Limb (tissue), 2 donors: ENCODE data around the gene CDC14B.
"Not testable (repeated sequence)": the region's sequence is repeated elsewhere in the genome, so short reads cannot be mapped to it uniquely, and the experiment has no call there.

ENCODE experiments used
- DNase-seq, 2 donors: peaks; one replicate each; pipeline ENCODE4 v3.0.0-alpha.2; 2016; ENCODE audit errors: extremely low spot score in 2 of 2

CDC14B gene

DNA sequence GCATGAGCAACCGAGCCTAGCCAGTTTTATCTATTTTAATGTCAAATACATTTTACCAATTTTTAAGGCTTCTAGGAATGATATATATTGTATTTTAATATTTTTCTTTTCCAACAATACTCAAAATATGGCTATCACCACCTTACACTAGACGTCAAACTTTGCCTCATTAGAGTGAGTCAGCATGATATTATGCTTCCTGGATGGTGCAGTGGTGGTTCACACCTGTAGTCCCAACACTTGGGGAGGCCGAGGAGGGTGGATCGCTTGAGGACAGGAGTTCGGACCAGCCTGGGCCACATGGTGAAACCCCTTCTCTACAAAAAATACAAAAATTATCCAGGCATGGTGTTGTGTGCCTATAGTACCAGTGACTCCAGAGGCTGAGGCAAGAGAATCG, 7.3 kb upstream of the CDC14B start:
- no peak for DNase-seq

DNA sequence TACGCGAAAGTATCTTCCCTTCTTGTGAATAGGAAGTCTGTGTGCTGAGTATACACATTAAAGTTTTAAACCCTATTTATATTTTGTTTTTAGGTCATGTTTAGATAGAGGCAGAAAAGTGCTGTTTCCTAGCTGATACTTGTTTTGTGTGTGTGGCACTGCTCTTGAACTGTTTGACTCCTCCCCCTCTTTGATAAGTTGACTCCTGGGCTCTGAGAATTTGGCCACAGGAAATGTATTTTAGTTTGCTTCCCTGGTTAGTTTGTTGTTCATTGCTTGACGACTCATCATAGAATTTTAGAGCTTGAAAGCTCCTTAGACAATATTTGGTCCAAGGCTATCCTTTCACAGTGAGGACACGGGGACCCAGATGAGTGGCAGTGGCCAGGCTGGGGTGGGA, 2.0 kb upstream of the CDC14B start:
- no peak for DNase-seq

DNA sequence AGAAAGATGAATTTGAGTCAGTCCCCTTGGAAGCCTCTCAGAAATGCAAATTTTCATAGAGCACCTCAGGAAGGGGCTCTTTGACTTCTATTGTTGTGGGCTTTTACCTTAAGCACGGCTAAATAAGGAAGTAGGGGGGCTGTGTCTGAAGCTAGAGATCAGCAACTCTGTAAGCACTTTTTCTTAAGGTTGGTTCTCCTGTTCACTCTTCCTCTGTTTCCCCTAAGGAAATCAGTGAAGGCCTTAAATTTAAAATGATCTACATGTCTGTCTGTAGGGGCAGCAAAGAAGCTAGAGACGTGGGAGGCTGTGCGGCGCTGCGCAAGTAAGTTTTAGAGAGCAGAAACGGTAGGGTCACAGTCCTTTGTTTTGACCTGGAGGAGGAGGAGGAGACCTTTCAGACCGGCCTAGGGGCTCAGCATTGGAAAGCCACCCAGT, 1.2 kb upstream of the CDC14B start:
- DNase-seq, result no peak

DNA sequence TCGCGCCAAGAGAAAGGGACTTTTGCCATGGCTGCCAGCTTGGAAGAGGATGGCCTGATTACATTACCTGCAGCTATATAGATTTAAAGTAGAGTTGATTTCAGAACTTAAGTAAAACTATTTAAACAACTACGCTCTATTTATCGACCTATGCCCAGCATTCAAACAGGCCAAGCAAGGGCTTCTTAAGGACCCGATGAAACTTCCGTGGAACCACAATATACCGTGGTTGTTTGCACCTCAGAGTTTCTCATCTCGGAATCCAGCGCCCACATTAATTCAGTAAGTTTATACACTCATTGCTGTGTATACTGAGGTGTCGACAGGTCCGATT, 505 bp upstream of the CDC14B start:
- DNase-seq, result no peak

DNA sequence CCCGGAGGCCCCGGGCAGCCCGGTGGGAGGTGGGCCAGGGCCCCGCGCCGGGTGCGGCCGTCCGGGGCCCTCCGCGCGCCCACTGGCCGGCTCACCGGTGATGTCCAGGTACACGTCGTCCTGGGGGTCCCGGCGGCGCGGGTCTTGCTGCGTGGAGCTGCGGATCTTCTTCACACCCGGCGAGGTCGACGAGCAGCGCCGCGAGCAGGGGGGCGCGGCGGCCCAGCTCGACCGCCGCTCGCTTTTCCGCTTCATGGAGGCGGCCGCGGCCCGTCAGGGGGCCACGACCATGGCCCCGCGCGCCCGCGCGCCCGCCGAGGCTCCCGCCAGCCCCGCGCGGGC, 548 bp downstream of the CDC14B start:
- DNase-seq, result peak in 1 of 2 donors; percentile 53

DNA sequence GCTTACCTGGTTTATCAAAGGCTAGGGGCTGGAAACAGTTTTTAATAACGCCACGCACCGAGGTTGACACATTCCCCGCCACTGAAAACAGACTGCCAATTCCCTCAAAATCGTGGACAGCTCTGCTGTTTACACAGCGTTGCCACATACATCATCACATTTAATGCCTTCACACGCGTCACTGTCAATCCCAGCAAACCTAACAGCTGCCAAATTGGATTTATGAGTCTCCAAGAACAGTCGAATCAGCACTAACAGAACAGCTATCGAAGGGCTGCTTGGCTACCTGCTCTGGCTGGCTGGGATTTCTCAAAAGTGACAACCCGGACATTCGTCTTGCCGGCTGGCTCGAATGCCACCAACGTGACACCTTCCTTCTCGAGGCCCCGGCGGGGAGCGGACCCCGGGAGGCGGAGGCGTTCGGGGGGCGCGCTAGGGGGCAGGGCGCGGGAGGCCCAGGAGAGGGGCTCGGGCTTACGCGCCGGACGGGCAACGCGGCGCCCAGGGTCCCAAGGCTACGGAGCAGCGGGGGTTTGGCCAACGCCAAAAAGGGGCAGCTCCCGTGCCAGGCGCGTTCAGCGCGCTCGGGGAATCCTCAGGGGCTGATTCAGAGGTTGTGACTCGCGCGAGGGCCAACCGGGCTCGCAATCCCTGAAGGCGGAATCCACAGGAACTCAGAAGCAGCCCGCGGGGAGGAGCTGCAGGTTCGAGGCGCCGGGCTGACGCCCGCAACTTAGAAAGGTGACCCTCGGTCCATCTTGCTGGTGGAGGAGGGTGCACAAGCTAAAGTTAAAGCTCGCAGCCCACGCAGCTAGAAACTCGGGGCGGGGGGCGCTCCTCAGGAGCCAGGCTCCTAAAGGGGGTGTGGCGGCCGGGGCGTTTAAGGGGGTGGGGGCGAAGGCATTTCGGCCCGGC, 1.2 kb downstream of the CDC14B start:
- peak; percentile 70 to 74 for DNase-seq

DNA sequence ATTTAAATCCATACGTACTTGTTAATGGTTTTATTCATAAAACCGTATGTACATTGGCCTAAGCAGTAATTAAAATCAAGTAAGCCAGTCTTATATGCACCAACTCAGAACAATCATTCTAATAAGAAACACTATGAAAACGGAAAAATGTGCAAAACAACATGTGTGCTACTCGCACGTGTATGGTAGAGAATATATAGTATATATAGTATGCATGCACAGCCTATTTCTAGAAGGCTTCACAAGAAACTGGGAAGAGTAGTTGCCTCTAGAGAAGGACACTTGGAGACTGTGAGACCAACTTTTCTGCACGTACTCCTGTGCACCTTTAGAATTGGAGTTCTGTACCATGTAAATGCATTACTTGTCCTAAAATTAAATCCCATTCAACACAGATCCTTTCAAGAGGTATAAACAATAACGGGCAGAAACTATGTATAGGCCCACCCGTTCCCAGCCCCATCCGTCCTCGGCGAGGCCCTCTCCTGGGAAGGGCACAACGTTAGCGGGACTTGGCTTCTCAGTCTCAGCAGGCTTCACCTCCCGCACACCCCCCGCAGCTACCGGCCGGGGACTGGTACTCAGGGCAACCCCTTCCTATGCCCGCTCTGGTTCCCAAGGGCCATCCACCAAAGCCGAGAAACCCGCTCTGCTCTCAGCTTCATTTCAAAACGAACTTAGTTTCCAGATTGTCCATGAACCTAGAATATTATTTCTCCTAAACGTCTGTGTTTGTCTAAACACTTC, 2.0 kb downstream of the CDC14B start:
- peak in 1 of 2 donors; percentile 48 for DNase-seq

DNA sequence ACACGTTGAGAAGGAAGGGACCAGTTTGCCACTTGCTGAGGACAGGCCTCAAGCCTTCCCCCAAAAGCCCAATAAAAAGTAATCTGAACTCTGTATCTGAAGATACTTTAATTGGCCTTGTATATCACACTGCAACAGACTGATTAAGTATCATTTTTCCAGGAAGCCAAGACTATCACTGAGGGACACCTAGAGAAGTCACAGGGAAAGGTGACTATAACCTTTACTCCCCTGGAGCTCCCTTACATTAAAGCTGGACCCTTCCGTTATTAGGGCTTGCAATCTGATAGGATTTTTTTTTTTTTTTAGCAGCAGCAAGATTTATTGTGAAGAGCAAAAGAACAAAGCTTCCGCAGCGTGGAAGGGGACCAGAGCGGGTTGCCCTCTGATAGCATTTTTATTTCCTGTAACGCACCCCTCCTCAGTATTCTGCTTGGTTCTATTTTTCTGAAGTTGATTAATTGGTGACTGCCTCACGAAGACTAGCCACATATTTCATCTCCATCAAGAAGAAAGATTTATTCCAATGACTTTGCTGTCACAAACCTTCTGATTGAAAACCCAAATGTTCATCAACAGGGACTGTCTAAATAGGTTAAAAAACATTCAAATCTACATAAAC, 2.7 kb downstream of the CDC14B start:
- no peak for DNase-seq

DNA sequence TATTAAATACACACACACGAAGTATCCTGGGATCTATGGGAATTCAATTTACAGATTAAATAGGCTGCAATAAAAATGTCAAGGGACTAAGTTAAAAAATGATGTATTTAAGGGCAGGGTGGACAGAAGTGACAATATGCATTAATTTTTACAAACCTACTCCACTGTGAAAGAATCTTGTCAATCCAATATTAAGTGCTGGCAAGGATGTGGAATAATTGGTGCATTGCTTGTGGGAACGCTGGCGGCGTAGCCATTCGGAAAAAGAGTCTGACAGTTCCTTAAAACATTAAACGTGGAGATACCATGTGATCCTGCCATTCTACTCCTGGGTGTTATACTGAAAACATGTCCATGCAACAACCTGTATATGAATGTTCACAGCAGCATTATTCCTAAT, 4.2 kb downstream of the CDC14B start:
- DNase-seq, result no peak

DNA sequence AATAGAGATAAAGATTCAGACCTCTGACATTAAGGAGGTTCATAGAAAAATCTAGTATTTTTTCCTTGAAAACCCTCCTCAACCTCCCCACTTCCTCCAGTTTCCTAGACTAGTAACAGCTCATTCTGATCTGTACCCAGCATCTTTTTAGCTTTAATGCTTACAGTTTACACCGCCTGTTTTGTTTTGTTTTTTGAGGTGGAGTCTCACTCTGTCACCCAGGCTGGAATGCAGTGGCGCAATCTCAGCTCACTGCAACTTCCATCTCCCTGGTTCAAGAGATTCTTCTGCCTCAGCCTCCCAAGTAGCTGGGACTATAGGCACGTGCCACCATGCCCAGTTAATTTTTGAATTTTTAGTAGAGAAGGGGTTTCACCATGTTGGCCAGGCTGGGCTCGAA, 5.0 kb downstream of the CDC14B start:
- DNase-seq, result not testable (repeated sequence)

DNA sequence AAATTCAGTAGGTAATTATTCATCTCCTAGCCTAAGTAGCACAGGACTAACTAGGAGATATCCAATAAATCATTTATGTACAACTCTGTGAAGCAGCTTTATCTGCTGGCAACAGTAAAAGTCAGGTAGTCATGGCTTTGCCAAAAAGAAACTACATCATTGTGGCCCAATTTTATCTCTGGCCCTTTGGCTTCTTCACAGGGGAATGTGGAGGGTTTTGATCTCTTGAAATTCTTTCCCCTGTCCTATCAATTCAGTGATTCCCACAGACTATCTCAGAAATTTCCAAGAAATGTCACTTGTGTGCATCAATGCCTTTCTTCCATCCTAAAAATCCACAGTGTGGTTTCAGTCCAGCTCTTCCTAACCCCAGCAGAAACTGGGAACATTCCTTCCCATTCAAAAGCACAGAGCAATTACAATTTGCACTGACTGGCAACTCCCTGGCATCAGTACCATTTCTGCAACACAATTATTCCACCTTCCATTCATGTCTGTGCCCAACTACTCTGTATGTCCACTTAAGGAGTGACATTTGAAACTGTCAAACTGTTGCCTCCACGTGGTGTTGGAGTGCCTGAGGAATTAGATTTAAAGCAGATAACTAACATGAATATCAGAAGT, 6.6 kb downstream of the CDC14B start:
- no peak for DNase-seq

DNA sequence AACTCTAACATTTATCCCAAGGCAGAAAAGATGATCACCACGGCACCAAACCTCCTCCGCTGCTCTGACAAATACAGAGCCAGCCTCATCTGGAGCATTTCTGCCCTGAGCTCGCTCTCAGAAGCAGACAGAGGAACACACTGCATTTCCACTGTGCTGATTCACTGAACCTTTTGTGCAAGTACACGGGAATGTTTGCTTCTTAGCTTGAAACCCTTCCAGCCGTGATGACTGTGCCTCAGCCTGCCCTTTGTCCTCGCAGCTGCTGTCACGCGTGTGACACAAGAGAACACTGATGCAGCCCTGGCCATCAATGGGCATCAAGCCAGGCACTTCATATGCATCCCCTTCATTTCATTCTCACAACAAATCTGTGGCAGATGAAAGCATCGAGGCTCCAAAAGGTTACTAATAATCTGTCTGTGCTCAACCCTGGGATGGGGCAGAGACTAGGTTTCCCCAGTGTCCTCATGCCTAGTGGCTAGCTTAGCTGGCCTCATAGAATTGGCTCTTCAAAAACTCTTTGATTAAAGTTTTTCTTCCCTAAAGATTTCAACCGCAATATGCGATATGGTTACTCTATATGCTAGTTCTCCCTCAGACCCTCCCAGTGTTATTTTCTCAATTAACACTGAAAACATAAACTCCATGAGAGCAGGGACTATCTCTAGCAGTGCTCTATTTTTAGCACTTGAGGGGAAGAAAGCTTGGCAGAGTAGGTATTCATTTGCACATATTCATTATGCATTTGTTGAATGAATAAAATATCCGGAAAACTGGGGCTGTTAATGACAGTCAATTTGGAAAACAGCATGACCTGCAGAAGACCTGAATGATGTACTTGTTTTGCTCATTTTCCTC, 7.3 kb downstream of the CDC14B start:
- DNase-seq, result peak in 1 of 2 donors; percentile 45

DNA sequence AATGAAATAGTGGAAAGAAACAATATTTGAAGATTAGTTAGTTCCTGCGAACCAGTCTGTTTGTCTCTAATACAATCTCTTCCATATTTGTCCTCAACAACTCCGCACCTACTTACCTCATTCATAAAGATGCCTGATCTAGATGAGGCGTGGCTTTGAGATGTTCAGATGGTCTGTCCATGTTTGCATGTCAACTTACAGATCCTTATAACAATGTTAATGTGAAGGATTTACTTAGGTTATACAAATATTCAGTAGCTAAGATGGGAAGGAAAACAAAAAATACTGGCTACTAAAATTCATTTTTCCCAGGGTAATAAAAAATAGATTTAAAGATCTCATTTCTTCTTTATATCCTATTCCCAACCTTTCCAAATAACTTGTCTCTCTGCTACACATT, 8.3 kb downstream of the CDC14B start:
- no peak for DNase-seq

DNA sequence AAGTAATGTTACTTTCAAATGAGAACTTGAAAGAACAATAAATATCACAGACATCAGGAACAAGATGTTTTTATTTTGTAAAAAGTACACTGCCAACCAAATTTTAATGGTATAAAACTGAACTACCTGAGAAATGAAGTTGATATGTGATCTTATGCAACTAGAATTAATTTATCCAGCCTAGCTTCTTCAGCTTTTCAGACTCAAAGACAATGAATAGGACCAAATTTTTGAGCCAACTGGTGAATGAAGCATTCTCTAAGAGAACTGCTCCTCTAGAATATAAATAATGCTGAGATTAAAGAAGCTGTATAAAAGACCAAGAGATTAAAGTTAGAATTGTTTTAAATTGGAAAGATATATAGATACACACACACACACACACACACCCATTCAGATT, 9.9 kb downstream of the CDC14B start:
- DNase-seq, result no peak

DNA sequence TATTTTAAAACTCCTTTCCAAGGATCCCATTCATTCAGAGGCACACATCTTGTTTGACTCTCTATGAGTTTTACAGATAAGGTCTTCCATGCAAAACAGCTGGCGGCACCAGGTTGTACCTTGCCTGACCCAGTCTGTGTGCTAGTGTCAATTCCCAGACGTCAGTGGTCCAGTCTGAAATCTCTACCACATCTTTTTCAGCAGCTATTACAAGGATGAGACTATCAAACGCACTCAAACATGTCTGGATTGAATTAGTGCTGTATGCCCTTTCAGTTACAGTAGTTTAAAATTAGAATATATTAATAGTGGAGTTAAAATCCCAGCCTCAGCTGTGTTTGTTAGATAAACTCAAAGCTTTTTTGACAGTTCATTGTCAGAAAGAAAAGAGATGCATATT, 11.7 kb downstream of the CDC14B start:
- DNase-seq, result no peak

DNA sequence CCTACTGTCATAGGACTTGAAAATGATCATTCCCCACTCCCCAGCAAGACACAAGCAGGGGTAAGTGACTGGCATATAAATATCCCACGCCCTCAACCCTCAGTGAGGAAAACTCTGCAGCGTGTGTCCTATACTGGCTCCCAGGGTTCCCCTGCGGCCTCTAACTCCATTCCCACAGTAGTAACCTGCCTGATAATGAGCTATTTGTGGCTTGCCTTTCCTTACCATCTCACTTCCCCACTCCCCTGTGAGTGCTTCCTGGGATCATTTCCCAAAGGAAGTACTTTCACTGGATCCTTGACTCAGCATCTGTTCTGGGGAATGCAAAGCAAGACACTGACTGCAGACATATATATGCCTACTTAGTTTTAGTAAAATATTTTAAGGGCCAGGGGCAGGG, 14.3 kb downstream of the CDC14B start:
- no peak for DNase-seq

DNA sequence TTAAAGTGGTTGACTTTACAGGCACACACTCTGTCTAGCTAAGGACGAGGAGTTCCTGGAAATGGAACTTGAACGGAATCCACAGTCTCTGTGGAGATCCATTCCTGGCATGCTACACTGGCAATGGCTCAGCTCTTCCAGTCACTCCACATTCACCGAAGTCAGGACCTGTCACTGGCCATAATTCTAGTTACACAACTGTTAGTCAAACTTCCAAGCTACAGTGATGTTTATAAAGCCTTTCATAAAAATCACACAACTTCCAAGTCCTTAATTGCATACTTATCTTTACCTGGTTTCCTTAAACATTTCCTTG, 15.7 kb downstream of the CDC14B start:
- DNase-seq, result no peak

DNA sequence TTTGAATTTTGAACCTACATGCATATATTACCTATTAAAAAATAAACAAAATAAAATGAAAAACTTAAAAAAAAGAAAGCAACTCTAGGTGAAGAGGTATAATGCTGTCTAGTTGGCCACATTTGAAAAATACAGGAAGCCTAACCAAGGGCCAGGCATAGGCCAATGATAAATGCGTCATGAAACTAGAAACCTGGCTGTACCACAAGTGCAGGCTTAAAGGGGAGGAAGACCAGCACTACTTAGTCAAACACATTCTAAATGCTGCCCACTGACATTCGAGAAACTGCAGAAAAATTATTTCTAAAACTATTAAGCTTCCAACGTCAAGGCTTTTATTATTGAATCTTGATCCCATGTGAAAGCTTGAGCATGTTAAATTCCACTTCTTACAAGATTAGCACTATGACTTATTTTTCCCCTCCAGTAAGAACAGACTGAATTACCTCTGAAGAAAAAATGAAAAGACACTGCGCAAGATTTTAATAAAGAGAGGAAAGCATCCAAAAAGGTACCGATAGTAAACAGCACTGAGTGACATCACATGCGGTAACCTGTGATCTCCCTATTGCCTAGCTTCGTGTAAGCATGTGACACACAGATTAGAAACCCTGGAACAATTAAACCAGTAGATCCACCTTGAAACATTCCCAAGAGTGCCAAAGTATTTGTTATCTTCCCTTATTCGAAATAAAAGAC, 16.2 kb downstream of the CDC14B start:
- peak in 1 of 2 donors; percentile 32 for DNase-seq

DNA sequence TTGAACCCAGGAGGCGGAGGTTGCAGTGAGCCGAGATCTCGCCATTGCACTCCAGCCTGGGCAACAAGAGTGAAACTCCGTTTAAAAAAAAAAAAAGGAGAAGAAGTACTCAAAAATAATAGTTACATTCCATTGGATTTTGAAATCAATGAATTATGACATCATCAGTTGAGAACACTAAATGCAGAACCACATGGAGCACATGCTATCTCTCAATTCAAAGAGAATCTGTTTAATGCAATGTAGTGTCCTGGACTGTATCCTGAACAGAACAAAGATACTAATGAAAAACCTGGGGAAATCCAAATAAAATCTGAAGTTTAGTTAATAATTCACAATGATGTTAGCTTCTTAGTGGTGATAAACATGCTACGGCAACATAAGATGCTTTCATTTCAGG, 20.3 kb downstream of the CDC14B start:
- DNase-seq, result no peak

DNA sequence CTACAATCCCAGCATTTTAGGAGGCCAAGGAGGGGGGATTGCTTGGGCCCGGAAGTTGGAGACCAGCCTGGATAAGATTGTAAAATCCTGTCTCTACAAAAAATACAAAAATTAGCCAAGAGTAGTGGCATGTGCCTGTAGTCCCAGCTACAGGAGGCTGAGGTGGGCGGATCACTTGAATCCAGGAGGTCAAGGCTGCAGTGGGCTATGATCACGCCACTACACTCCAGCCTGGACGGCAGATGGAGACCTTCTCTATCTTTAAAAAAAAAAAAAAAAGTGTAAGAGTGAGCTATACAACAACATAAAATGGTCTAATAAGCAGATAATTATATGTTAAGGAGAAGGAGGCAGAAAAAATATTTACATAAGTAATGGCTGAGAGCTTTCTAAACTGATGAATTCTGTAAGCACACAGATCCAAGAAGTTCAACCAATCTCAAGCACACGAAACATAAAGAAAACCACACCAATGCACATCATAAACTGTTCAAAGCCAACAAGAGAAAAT, 23.0 kb downstream of the CDC14B start:
- no peak for DNase-seq
